ENCODE measurements around the gene MSI2. TPM values are rescaled to one million over a fixed set of nuclear protein-coding genes. Genes with fewer than 3 reads are reported as not detected.

Gene MSI2
- total RNA-seq, 1 experiment from 2014 or later, result 61.2 TPM

DNA sequence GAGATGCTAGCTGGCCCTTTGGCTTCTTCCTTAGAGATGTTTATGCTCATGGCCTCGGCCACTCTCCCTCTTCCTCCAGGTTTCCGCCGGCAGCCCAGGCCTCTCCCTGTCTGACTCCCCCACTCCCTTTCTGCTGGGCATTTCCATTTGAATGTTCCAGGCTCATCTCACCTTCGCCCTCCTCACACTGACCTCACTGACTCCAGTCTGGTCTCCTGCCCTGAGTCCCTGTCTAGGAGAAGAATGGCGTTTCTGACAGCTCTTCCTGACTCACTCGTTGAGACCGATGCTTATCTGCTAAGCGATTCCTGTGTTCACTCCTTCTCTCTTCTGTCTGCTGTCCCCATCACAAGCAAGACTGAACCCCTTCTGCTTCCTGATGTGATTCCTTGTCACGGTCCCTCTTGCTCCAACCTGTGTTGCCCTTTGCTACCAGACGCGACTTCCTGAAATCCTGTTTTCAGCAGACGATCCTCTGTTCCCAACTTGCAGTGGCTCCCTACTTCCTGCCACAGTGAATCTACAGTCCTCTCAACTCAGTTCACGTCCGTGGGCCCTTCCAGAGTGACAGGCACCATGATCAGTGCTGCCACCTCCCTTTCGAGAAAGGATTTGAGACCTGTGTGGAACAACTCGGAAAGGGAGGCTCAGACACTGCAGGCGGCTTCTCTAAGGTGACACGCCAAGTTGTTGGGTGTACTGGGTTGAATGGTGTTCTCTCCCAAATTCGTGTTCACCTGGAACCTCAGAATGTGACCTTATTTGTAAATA, 176.4 kb downstream of the MSI2 start:
- DNase-seq (ENCODE audit: low spot score), result no peak

DNA sequence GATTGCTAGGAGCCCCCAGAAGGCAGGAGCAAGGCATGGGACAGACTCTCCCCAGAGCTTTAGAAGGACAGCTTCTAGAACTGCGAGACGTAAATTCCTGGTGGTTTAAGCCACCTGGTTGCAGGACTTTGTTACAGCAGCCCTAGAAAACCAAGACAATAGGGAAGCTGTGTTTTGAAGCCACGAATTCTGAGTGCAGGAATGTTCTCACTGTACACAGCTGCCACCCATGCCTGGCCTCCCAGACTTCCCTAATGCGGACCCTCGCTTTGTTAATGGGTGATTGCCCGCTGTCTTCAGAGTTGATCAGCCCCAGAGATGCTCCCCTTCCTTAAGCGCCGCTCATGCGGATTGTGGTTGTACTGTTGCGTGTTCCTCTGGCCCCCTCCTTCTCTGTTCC, 177.1 kb downstream of the MSI2 start:
- DNase-seq (ENCODE audit: low spot score), result no peak

DNA sequence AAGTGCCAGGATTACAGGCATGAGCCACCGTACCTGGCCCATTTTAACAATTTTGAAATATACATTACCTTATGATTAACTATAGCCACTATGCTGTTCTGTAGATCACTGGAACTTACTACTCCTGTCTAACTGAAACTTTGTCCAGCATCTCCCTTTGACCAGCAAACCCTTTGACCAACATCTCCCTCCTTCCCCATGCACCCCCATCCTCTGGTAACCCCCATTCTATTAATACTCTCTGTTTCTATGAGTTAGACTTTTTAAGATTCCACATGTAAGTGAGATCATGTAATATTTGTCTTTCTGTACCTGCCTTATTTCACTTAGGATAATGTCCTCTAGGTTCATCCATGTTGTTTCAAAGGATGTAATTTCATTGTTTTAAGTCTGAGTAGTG, 178.0 kb downstream of the MSI2 start:
- no peak for DNase-seq (ENCODE audit: low spot score)

DNA sequence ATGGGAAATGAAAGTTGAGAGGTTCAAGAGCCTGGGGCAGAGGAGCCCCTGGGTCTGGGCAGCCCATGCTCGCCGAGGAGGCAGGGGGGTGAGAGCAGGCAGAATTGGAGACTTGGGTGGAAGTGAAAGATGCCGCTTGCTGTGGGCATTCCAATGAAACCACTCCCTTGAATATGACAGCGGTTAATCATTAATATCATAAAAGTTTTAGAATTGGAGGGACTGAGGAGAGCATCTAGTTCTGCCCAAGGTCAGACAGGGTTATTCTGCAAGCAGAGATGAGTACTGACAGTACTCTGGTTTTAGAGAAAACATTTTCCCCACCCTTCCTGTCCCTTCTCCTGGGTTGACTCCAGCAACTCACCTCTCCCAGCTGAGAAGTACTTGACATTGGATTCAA, 180.2 kb downstream of the MSI2 start:
- no peak for DNase-seq (ENCODE audit: low spot score)

DNA sequence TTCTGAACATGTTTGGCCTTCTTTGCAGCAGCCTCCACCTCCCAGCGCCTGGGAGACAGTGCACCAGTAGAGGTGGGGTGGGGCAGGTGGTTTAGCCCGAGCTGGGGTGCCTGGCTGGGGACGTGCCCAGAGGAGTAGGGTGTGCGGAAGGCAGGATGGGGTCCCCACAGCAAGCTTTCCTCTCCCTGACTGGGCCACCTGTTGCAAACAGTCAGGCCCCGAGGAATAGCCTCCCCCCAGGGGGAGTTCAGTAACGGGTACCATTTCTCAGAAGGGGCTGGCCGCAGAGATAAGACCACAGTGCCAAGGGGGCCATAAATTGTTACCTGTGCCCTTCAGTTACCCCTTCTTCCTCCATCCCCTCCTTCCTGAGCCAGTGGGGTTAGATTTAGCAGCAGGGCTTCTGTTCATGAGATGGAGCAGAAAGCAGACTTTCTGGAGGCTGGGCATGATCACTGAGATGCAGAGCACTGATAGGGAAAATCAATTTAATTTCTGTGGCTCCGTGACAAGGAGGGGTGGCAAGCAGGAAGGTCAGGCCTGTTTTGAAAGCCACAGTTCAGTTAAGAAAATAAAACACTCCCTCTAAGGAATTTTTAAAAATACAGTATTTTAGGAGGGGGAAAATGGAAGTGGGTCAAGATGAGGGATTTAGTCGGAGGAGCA, 181.9 kb downstream of the MSI2 start:
- DNase-seq (ENCODE audit: low spot score), result no peak

DNA sequence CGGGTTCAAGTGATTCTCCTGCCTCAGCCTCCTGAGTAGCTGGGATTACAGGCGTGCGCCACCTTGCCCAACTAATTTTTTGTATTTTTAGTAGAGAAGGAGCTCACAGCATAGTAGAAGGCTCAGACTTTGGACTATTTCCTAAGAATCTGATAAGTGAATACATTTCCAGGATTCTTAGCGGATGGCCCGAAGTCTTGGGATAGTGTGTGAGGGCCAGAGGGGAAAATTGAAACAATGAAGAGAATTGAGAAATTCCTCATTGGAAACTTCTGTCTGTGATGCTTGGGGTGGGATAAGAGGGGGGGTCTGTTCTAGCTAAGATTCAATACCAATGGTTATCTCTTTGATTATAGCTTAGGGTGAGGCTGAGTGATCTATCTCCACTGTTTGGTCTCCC, 183.3 kb downstream of the MSI2 start:
- DNase-seq (ENCODE audit: low spot score), result no peak

DNA sequence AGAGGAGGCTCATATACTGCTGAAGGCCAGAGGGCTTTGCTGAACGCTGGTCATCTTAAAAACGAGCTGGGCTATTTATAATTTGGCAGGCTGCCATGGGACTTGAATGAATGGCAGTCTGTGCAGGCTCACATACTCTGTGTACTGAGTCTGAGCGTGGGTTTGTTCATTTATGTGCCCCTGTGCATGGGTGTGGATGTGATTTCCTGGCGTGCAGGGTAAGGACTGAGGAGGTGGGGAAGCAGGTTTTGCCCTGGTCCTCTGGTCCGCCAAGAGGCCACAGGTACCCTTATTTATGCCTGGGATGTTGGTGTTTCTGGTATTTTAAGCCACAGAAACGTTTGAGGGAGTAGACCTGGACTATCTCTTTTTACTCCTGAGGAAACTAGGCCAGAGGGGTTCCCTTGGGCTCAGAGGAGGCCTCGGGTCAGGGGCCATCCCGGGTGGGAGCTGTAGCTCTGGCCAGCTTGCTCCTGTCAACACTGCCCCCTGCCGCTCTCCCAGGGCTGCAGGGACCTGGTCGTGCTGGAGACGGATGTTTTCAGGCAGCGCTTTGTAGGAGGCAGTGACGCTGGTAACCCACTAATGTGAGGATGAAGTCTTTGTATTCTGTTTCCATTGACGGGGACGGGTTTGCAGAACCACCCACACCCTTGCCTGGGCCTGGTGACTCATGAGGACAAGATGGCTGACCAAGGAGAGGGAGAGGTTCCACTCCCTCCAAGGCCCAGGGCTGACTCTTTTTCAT, 184.4 kb downstream of the MSI2 start:
- DNase-seq (ENCODE audit: low spot score), result peak; percentile 77

DNA sequence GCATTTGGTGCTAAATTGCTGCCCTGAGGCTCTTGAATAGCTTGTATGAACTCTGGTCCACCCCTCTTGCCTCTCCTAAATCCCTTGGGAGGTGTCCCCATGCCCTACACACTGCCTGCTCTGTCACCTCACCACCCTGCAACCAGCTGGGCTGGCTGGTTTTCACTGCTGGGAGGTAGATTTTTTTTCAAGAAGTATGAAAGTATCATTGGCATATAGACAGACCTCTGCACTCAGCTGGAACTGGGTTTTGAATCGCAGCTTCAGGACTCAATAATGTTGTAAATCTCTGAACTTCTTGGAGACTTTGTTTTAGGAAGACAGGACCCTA, 184.9 kb downstream of the MSI2 start:
- no peak for DNase-seq (ENCODE audit: low spot score)

DNA sequence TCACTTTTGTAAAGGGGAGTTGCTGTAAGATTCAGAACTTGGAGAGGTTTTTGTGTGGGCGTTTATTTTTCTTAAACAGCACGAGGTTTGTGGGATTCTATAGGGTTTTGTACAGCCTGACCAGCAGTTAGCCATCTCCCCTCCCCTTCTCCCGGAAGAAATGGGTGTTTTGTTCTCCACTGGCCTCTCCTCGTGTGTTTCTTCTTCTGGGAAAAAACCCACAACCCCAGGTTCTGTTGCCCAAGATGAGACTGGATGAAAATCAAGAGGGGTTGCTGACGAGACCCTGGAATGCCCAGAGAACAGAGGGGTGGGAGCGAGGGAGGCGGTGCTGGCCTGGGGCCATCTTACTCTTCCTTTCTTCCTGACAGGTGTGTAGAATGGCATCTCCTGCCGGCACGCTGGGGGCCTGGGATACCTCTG, 186.1 kb downstream of the MSI2 start:
- no peak for DNase-seq (ENCODE audit: low spot score)

DNA sequence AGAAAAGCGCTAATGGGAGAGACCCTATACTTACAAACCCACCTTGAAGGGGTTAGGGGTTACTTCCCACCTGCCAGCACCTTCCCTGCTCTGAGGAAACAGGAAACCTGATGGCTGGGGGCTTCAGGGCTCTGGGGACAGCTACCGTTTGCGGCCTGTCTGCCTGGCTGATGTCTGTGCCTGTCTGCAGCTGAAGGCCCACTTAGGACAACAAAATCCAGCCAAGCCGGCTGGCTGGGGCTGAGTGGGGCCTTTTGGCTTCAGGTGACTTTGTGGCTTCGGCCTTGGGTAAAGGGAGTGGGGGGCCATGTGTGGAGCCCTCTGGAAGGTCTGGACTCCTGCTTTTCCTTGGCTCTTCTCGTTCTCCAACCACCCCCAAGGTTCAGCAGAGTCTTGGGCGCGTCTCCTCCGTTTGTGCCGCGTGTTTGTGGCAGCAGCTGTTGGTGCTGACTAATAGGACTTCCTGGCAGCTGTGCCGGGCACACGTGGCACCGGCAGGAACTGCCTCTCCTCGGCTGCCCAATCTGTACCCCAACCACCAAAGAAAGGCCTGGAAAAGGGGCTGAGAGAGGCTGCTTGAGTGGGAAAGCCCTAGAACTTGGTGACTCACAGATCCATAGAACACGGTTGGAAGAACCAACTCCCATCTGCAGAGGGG, 186.7 kb downstream of the MSI2 start:
- no peak for DNase-seq (ENCODE audit: low spot score)

DNA sequence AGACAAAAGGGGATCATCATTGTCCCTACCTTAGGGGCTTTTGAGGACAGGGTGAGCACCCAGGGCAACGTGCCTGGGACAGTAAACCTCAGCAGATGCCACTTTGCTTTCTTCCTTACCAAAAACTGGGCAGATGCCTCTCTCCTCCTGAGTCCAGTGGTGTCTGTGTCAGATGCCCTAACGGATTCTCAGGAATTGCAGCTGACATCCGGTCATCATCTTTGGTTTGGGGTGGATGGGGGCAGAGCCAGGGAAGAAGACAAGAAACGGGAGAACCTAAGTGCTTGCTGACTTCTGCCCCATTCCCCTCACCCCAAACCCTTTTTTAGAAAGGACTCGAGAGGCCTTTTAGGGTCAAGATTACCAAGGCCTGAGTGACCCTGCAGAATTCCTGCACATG, 187.5 kb downstream of the MSI2 start:
- no peak for DNase-seq (ENCODE audit: low spot score)

DNA sequence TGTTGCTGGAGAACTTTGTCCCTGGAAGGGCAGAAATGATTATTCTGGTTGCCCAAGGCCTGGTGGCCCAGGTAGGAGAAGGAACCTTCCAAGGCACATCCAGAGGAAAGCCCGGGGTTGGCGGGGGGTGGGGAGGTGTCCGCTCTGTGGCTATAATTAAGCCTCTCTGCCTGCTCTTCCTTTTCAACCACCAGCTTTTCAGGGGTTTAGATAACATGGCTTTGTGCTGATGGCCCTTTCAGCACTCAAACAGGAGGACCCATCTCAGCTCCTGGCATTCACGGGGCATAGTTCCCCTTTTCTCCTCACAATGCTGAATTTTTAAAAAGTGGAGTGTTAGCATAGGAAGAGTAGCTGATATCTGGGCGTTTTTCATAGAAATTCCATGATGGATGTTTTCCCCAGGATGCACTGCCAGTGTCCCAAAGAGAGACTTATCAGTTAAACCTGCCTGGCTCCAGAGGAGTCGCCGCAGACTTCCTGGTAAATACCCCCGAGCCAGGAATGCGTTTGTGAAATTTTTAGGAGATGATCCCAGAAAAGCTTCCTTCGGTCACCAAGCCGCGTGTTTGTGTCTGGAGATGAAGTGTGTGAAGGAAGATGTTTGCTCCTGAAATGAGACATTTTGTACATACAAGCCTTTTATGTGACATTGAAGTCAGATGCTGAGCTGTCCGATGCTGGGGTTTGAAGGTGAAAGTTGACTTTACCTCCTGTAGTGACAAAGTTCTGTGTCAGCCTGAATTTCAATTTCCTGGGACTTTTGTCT, 188.5 kb downstream of the MSI2 start:
- DNase-seq (ENCODE audit: low spot score), result no peak

DNA sequence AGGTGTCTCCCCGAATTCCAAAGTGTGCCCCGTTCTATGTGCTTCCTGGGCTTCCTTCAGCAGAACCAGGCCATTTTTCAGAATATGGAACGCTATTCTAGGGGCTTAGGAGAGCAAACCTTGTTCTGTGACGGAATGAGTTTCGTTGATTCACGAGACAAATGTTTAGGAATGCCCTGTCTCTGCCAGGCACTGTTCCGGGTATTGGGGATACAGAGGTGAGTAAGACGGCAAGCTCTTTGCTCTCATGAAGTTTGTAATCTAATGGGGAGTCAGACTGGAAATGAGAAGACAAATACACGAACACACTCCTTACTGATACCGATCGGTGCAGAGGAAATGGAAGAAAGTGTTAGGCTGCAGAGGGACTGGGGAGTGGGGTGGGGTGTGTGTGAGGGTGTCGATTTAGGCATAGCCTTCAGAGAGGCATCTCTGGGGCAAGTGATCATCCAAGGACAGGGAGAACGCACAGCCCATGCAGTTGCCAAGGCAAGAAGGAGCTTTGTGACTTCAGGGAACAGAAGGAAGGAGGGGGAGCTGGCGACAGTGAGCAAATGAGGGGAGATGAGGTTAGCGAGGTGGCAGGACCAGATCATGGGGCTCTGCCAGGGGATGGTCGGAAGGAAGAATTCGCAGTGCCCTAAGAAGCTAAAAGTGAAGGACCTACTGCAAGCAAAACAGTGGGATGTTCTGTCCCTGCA, 189.6 kb downstream of the MSI2 start:
- no peak for DNase-seq (ENCODE audit: low spot score)

DNA sequence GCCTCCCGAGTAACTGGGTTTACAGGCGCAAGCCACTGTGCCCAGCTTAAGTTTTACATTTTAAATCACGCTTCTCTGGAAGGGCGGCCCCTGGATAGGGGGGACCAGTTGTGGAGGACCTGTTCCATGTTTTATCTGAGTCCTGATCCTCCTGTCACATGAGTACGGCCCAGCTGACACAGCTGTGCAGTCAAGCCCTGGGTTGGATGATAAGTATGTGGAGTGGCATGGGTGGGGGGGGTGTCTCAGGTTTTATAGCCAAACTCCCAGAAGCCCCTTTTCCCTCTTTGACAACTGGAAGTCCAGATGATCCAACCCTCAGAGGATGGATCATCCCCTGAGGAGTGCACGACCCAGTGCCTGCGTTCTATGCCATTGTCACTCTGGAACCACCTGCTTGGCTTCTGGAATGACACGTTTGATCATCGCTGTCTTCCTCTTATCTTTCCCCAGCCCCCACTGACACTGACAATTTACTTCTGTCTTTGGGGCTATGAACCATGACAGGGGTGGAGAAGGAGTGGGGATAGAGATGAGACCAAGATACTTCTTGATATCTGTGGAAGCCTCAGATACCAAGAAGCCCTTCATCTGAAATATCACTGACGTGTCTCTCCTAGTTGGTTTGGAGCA, 191.2 kb downstream of the MSI2 start:
- DNase-seq (ENCODE audit: low spot score), result no peak

DNA sequence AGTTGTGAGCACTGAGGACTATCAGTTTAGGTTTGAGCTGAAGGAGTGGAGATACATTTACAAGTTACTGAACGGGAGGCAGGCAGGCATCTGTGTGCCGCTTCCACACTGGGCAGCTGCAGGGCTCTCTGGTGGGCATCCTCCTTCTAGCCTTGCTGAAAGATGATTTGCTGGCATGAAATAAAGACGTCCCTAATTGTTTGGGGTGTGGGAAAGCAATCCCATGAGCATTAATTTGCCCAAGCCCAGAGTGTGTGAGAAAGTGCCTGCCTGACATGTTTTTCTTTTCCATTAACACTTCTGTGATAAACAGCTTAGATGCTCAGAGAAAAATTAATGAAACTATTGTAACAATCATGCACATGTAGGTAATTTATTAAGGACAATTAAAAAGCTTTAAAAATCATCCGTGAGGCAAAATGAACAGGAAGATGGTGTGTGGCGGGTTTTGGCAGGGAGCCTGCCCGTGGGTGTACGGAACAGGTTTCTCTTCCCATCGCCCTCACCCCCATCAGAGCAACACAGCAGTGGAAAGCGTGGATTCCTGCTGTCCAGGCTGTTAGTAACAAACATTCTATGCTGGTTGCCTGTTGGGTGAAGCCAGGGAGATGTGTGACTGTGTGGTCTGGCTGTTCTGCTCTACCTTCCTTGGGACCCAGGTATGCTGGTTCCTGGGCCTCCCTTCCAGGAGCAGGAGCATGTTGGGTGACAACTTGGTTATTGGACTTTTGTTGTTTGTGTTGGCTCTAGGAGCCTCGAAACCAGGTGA, 191.9 kb downstream of the MSI2 start:
- no peak for DNase-seq (ENCODE audit: low spot score)

DNA sequence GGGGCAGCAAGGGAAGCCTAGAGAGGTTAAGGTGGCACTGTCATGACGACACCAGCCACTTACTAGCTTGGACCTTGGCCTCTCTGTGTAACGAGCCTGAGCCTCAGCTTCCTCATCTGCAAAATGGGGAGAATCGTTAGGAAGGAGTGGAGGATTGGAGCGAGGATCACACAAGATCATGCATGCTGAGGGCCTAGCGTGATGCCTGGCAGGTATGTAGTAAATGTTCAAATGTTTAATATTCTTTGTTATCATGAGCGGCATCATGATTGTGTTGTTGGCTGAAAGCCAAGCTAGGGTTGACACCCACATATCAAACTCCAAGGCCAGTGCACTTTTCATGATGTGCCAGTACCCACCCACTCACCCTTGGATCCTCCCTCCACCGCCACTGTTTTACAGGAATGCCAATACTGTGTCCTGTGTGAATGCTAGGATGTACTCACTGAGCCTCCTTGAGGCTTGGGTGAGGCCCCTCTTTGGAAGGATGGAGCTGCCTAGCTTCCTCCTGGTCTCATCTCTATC, 192.5 kb downstream of the MSI2 start:
- no peak for DNase-seq (ENCODE audit: low spot score)

DNA sequence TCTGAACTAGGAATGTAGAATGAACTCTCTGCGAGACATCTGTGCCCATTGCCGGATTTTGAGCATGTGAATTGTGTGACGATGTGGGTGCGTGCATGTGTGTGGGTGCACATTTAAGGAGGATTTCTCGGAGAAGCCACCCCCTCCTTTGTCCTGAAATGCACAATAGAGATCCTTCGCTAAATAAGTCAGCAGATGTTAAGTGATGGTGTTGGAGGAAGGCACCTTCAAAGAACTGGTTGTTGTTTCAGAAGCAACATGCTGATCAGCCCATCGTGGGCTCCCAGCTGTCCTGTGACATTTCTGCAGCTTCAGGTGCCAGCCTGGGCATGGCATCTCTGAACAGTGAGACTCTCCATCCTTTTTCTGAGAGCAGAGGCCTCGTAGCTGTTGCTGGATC, 194.9 kb downstream of the MSI2 start:
- no peak for DNase-seq (ENCODE audit: low spot score)

DNA sequence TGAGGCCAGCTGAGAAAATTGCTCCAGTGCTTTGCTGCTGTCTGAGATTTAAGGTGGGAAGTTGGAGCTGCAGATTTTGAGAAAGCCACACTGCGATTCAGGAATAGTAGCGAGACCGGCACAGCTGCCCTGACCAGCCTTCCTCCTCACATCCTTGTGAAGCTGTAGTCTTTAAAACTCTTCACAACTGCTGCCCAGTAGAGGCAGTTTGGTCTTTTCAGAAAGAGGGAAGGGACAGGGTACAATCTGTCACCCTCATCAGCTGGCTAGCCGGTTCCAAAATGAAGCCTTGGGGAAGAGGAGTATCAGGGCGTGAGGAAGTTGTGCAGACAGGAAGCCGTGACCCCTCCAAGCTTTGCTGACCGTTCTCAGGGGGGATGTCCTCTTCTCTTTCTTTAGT, 195.3 kb downstream of the MSI2 start:
- no peak for DNase-seq (ENCODE audit: low spot score)

DNA sequence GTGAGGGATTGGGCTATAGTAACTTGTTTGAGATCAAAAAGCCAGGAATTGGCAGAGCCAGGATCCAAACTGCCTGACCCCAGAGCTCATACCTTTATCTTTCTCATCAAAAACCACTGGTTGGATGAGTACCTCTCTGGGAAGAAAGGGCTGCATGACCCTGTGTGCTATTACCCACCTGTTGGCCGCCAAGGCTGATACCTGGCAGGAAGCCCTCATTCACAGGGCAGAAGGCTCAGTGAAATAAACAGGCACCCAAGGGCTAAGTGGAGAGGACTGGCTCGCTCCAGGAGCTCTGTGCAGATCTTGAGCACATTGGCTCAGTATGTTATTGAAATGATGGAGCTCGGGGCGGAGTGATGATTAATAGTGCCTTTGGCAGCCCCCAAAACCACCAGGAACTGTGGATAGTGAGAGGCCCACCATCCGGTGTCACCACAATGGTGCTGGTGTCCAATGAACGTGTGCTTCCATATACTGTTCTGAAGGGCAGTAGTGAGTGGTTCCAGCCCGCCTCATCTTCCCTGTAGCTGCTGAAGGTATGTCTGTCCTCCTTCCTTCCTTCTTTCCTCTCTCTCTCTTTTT, 197.6 kb downstream of the MSI2 start:
- DNase-seq (ENCODE audit: low spot score), result no peak
